B cell (primary cell): ENCODE results near the gene HMG20A. TPM values are rescaled to one million over a fixed set of nuclear protein-coding genes. Genes with fewer than 3 reads are reported as not detected.

Source experiments
- ATAC-seq: fragments of 200-7000 bp; cut with Tn5 transposase; one replicate; pipeline ENCODE4 v1.10.0; 2021; ENCODE audit warnings: low read depth, mild to moderate bottlenecking, moderate number of reproducible peaks, moderate library complexity
- CTCF ChIA-PET: fragments of 350-600 bp; sonication (Branson Sonifier 250); formaldehyde crosslinking; loops from one replicate; lab custom pipeline; 2021; ENCODE audit warnings: antibody characterized with exemption, inconsistent platforms; lab: Charles Lee
- POLR2A ChIA-PET: fragments of 350-600 bp; sonication (Branson Sonifier 250); formaldehyde crosslinking; loops from one replicate; lab custom pipeline; 2021; ENCODE audit warnings: antibody characterized with exemption; lab: Charles Lee
- DNase-seq: peaks from one replicate; pipeline ENCODE4 v3.0.0; 2013
- H2AFZ ChIP-seq: 2 replicates; pipeline ENCODE4 v1.6.1; 2012; ENCODE audit warnings: mild to moderate bottlenecking, low read depth, low read length; ENCODE audit not compliant: insufficient read depth, poor library complexity, severe bottlenecking
- H3K27ac ChIP-seq, 2 donors: 1 replicate in 1 of 2; 2 replicates in 1 of 2; pipeline ENCODE4 v1.5.1; 2012 to 2013; ENCODE audit warnings: low read length in 2 of 2, mild to moderate bottlenecking in 2 of 2, moderate library complexity in 1 of 2
- H3K27me3 ChIP-seq, 4 experiments: fragments of 200-600 bp in 1 of 4; sonication (generic) in 1 of 4; replicated peaks in 1 of 4; 1 replicate in 2 of 4; 2 replicates in 2 of 4; pipeline versions ENCODE4 v1.6.1 to v1.7.0; 2013 to 2016; ENCODE audit warnings: low read length in 3 of 4, mild to moderate bottlenecking in 2 of 4, mixed read lengths in 1 of 4, moderate library complexity in 1 of 4; ENCODE audit not compliant: insufficient read depth in 4 of 4, control insufficient read depth in 3 of 4; ENCODE audit errors: control extremely low read depth in 1 of 4
- H3K36me3 ChIP-seq, 2 experiments: replicated peaks in 1 of 2; 1 replicate in 1 of 2; 2 replicates in 1 of 2; pipeline versions ENCODE4 v1.6.1 to v1.7.1; 2013; ENCODE audit warnings: low read length in 1 of 2; ENCODE audit not compliant: insufficient read depth in 2 of 2, control insufficient read depth in 1 of 2; ENCODE audit errors: control extremely low read depth in 1 of 2, extremely low read depth in 1 of 2
- H3K4me1 ChIP-seq, 2 donors: fragments of 200-600 bp in 1 of 2; sonication (generic) in 1 of 2; 1 replicate in 1 of 2; 2 replicates in 1 of 2; pipeline versions ENCODE4 v1.5.1 to v1.6.1; 2013 to 2017; ENCODE audit warnings: low read length in 2 of 2; ENCODE audit not compliant: control insufficient read depth in 2 of 2, insufficient read depth in 2 of 2
- H3K4me2 ChIP-seq: replicated peaks from 2 replicates; pipeline ENCODE3; 2012; ENCODE audit warnings: mild to moderate bottlenecking, low read depth, low read length; ENCODE audit not compliant: poor library complexity, severe bottlenecking
- H3K4me3 ChIP-seq, 5 experiments: fragments of 200-600 bp in 1 of 5; sonication (generic) in 1 of 5; 1 replicate in 3 of 5; 2 replicates in 2 of 5; pipeline versions ENCODE4 v1.5.1 to v1.7.0; 2011 to 2016; ENCODE audit warnings: low read length in 4 of 5, mild to moderate bottlenecking in 4 of 5, low read depth in 2 of 5, control low read depth in 1 of 5, moderate library complexity in 1 of 5; ENCODE audit not compliant: insufficient read depth in 1 of 5; ENCODE audit errors: control extremely low read depth in 1 of 5, extremely low read depth in 1 of 5
- H3K79me2 ChIP-seq: fragments of 200-600 bp; sonication (generic); one replicate; pipeline ENCODE4 v1.6.0; 2016; ENCODE audit warnings: low read length; ENCODE audit not compliant: control insufficient read depth, insufficient read depth
- H3K9ac ChIP-seq: fragments of 200-600 bp; sonication (generic); 2 replicates; pipeline ENCODE4 v1.6.1; 2017; ENCODE audit warnings: mild to moderate bottlenecking, low read length, moderate library complexity
- H3K9me3 ChIP-seq, 3 donors: one replicate each; pipeline versions ENCODE4 v1.6.1 to v1.7.1; 2013; ENCODE audit warnings: low read length in 2 of 3; ENCODE audit not compliant: control insufficient read depth in 2 of 3, insufficient read depth in 1 of 3; ENCODE audit errors: control extremely low read depth in 1 of 3
- H4K20me1 ChIP-seq: 2 replicates; pipeline ENCODE4 v1.6.0; 2012; ENCODE audit warnings: mild to moderate bottlenecking, low read length; ENCODE audit not compliant: insufficient read depth, control insufficient read depth, poor library complexity, severe bottlenecking
- H3K27ac Mint-ChIP-seq: one replicate; pipeline ENCODE4 v1.8.0; 2021; ENCODE audit warnings: mixed read lengths
- H3K27me3 Mint-ChIP-seq: one replicate; pipeline ENCODE4 v1.8.0; 2021; ENCODE audit warnings: mixed read lengths
- H3K4me1 Mint-ChIP-seq: one replicate; pipeline ENCODE4 v1.8.0; 2021; ENCODE audit warnings: mixed read lengths
- H3K4me3 Mint-ChIP-seq: one replicate; pipeline ENCODE4 v1.8.0; 2021; ENCODE audit warnings: mixed read lengths
- H3K9me3 Mint-ChIP-seq: one replicate; pipeline ENCODE4 v1.8.0; 2022; ENCODE audit warnings: mixed read lengths; ENCODE audit not compliant: insufficient read depth
- EZH2 ChIP-seq: IDR thresholded peaks from 2 replicates; pipeline ENCODE4 v1.6.1; 2012; ENCODE audit warnings: borderline replicate concordance, low read depth, mild to moderate bottlenecking, moderate library complexity, low read length; ENCODE audit not compliant: insufficient read depth, poor library complexity, severe bottlenecking
- WGBS: methylation state at CpG from one replicate; pipeline ENCODE4 v1.1.5; 2013; ENCODE audit warnings: missing lambda C conversion rate; ENCODE audit not compliant: insufficient coverage; 5-methylcytosine and 5-hydroxymethylcytosine counted together
- intact Hi-C: fragments of 100-400 bp; cut with micrococcal nuclease; formaldehyde crosslinking; loops from one replicate; pipeline ENCODE4 v1.10.0; 2022
- polyA plus RNA-seq: library from polyadenylated mRNA; depleted of rRNA; stranded (reverse); fragments of >200 nt; gene quantifications from 2 replicates; pipeline ENCODE4 v1.2.3, GENCODE V29; 2012
- total RNA-seq, 2 donors: library from RNA; stranded (reverse); fragments of 120-200 nt in 1 of 2; gene quantifications; 1 replicate in 1 of 2; 2 replicates in 1 of 2; pipeline versions ENCODE4 v1.2.3 to v1.2.4, GENCODE V29; 2013 to 2022
- TF ChIP-seq, protein P1 (sequence below): fragments of 200-600 bp; IDR thresholded peaks from one replicate; pipeline ENCODE4 v1.8.0; 2022; ENCODE audit warnings: antibody characterized with exemption, mild to moderate bottlenecking

HMG20A gene
- total and polyA plus RNA-seq, 2 donors (not counting 1 experiment from before 2014, with no cell fraction given), result 26.1 to 63.5 TPM

DNA sequence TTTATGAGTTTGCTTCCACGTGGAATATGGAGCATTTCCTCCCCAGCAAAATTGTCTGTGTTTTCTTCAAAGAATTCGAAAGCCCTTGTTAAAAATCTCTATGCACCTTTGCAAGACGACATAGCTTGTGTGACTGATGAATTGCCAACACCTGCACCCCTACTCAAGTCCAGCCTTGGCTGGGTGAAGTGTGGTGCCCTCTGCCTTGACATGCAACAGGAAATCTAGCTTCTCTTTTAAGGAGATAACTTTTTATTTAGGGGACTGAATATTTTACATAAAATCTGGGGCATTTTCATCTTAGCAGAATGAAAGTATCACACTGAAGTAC is 647 bp downstream of the HMG20A start:
- H3K4me1 Mint-ChIP-seq, result peaks cover 64% of the 10 kb centered on the region
- intact Hi-C loops, result loop anchor here (5.0 to 10.0 kb wide), 4 partner anchors 73 to 733 kb away; no protein-coding TSS in a partner anchor
- no peaks in the 10 kb centered on the region for H3K9me3 Mint-ChIP-seq

DNA sequence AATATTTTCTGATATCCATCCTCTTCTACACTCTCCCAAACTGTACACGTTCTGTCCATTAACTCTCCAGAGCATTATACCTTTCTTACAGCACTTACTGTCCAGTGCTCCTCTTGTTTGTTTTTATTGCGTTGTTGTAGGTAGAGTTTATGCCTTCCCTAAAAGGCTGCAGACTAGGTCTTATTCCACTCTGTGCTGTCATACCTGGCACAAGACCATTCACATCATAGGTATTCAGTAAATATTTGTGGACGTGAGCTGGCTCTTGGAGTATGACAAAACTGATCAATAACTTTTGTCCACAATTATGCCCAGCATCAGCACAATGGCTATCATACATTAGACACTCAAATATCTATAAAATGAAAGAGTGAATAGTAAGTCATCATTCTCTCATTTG is 4.4 kb downstream of the HMG20A start:
- Histone ChIP-seq H2AFZ (no peak overlapping the region), H3K36me3 (no peaks in the 10 kb centered on the region), H3K4me1 (peaks cover 25 to 32% of the 10 kb centered on the region in 2 donors), H3K9me3 (no peaks in the 10 kb centered on the region), H4K20me1 (peaks cover 10% of the 10 kb centered on the region), H3K79me2 (peaks cover 81% of the 10 kb centered on the region), H3K27me3 (no peaks in the 10 kb centered on the region), H3K4me3 (no peak overlapping the region), H3K9ac (no peak overlapping the region), H3K27ac (no peak overlapping the region), H3K4me2 (no peak overlapping the region)
- Mint-ChIP-seq H3K4me1 (peaks cover 63% of the 10 kb centered on the region), H3K4me3 (no peak overlapping the region), H3K27me3 (no peaks in the 10 kb centered on the region), H3K27ac (no peak overlapping the region), H3K9me3 (no peaks in the 10 kb centered on the region)
- no peak for TF ChIP-seq EZH2
- TF ChIP-seq, protein P1, sequence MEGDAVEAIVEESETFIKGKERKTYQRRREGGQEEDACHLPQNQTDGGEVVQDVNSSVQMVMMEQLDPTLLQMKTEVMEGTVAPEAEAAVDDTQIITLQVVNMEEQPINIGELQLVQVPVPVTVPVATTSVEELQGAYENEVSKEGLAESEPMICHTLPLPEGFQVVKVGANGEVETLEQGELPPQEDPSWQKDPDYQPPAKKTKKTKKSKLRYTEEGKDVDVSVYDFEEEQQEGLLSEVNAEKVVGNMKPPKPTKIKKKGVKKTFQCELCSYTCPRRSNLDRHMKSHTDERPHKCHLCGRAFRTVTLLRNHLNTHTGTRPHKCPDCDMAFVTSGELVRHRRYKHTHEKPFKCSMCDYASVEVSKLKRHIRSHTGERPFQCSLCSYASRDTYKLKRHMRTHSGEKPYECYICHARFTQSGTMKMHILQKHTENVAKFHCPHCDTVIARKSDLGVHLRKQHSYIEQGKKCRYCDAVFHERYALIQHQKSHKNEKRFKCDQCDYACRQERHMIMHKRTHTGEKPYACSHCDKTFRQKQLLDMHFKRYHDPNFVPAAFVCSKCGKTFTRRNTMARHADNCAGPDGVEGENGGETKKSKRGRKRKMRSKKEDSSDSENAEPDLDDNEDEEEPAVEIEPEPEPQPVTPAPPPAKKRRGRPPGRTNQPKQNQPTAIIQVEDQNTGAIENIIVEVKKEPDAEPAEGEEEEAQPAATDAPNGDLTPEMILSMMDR, result no peak
- ATAC-seq, result no peak
- intact Hi-C loops, result loop anchor here (10.0 kb wide), 2 partner anchors 70 to 730 kb away; no protein-coding TSS in a partner anchor
- ChIA-PET CTCF (interaction anchor here (0.9 kb wide), 1 partner anchor 118 kb away, joined by 3 read pairs; no protein-coding TSS in a partner anchor), POLR2A (no interaction called here)
- no peak for DNase-seq
- no CpG with 5 or more reads among the region's 3 CpGs for WGBS

More for the DNA sequence above, 647 bp downstream of the HMG20A start:
- H3K4me2 ChIP-seq, result peak overlapping the region; percentile 82
- no peak for DNase-seq
- no peaks in the 10 kb centered on the region for H4K20me1 ChIP-seq
- H2AFZ ChIP-seq, result peak overlapping the region; percentile 85
- ChIA-PET CTCF (interaction anchor here (0.7 to 1.9 kb wide), 6 partner anchors 9 to 302 kb away, joined by 3 to 10 read pairs (median 4); no protein-coding TSS in a partner anchor), POLR2A (interaction anchor here (0.9 to 1.7 kb wide), 4 partner anchors 11 to 338 kb away, joined by 3 to 9 read pairs (median 4); no protein-coding TSS in a partner anchor)
- no peak for ATAC-seq
- H3K27ac ChIP-seq, result peak overlapping the region; percentile 77 to 95
- H3K9ac ChIP-seq, result peak overlapping the region; percentile 93
- H3K27ac Mint-ChIP-seq, result peak overlapping the region; percentile 98
- no peak for TF ChIP-seq EZH2
- TF ChIP-seq, protein P1, result no peak
- H3K36me3 ChIP-seq, result no peaks in the 10 kb centered on the region
- no peaks in the 10 kb centered on the region for H3K27me3 ChIP-seq
- H3K4me3 ChIP-seq, result peak overlapping the region; percentile 46 to 97 (median 64)
- H3K4me3 Mint-ChIP-seq, result peak overlapping the region; percentile 99
- no CpG with 5 or more reads among the region's 3 CpGs for WGBS
- peaks cover 78% of the 10 kb centered on the region for H3K79me2 ChIP-seq
- peaks cover 21 to 23% of the 10 kb centered on the region in 2 donors for H3K4me1 ChIP-seq
- no peaks in the 10 kb centered on the region for H3K9me3 ChIP-seq
- H3K27me3 Mint-ChIP-seq, result no peaks in the 10 kb centered on the region
